Testis (tissue), 3 donors: ENCODE measurements around the gene MYBPC3. TPM values are rescaled to one million over a fixed set of nuclear protein-coding genes. Genes with fewer than 3 reads are reported as not detected.
"Not testable (repeated sequence)": the region's sequence is repeated elsewhere in the genome, so short reads cannot be mapped to it uniquely, and the experiment has no call there.

Experiments
- DNase-seq: peaks from one replicate; pipeline ENCODE4 v3.0.0-alpha.2; 2019
- H3K27ac ChIP-seq, 2 donors: fragments of 200-600 bp; sonication (generic); one replicate each; pipeline ENCODE4 v1.5.1; 2019
- H3K27me3 ChIP-seq: fragments of 200-600 bp; sonication (generic); one replicate; pipeline ENCODE4 v1.5.1; 2019
- H3K36me3 ChIP-seq: fragments of 200-600 bp; sonication (generic); one replicate; pipeline ENCODE4 v1.5.1; 2017; ENCODE audit warnings: low read depth; ENCODE audit errors: missing control alignments
- H3K4me1 ChIP-seq: fragments of 200-600 bp; sonication (generic); one replicate; pipeline ENCODE4 v1.5.1; 2019
- H3K4me3 ChIP-seq, 2 donors: fragments of 200-600 bp; sonication (generic); one replicate each; pipeline ENCODE4 v1.5.1; 2017 to 2019
- H3K9me3 ChIP-seq: fragments of 200-600 bp; sonication (generic); one replicate; pipeline ENCODE4 v1.5.1; 2017
- CTCF ChIP-seq, 3 experiments: fragments of 450-650 bp in 2 of 3; fragments of 200-600 bp in 1 of 3; sonication (generic) in 1 of 3; IDR thresholded peaks; one replicate each; pipeline ENCODE4 v1.5.1; 2016 to 2019; ENCODE audit warnings: antibody characterized with exemption in 3 of 3, mild to moderate bottlenecking in 2 of 3, moderate library complexity in 1 of 3
- POLR2A ChIP-seq: fragments of 450-650 bp; IDR thresholded peaks from one replicate; pipeline ENCODE4 v1.6.1; 2017; ENCODE audit warnings: antibody characterized with exemption, mild to moderate bottlenecking, moderate library complexity
- WGBS, 2 donors: methylation state at CpG; one replicate each; pipeline ENCODE4 v1.1.5; 2018; 5-methylcytosine and 5-hydroxymethylcytosine counted together
- intact Hi-C: fragments of 100-400 bp; cut with DNase I; formaldehyde crosslinking; loops from one replicate; pipeline ENCODE4 v1.15.1; 2023; ENCODE audit warnings: low total_unique reads
- polyA plus RNA-seq: library from polyadenylated mRNA; stranded (reverse); fragments of 350-450 nt; fragmentation: Illumina TruSeq; extraction: RNeasy Lipid Tissue Mini Kit (QIAGEN cat#74804); gene quantifications from one replicate; pipeline ENCODE4 v1.2.3, GENCODE V29; 2014; ENCODE audit warnings: low read depth, low replicate concordance; ENCODE audit not compliant: insufficient read depth
- total RNA-seq, 2 donors: library from RNA; depleted of rRNA; stranded (reverse); fragments of >200 nt; gene quantifications; one replicate each; pipeline ENCODE4 v1.2.3, GENCODE V29; 2016

Gene MYBPC3
- total and polyA plus RNA-seq, 3 donors from 2014 or later, result 0.68 to 1.7 (median 0.79) TPM

- no peak for TF ChIP-seq CTCF (IDR thresholded peaks at IDR 0.05)
- TF ChIP-seq POLR2A, result no peak
- WGBS, 2 donors, result 85 to 88% methylated on average over 33 to 34 of the region's 34 CpGs
- no peaks in the 10 kb centered on the region for H3K4me1 ChIP-seq
- H3K9me3 ChIP-seq, result no peaks in the 10 kb centered on the region
- no peaks in the 10 kb centered on the region for H3K27me3 ChIP-seq
- H3K36me3 ChIP-seq, result no peaks in the 10 kb centered on the region
- H3K4me3 ChIP-seq, result no peak overlapping the region
- intact Hi-C loops, result no loop called here
- no peak for DNase-seq
- H3K27ac ChIP-seq, result no peak overlapping the region
These were observed 15.1 kb downstream of the MYBPC3 start for GRCh38 chr11:47337229-47337924.

GRCh38 chr11:47336595-47336994 is 15.9 kb downstream of the MYBPC3 start:
- TF ChIP-seq CTCF (IDR thresholded peaks at IDR 0.05) (no peak), POLR2A (no peak)
- intact Hi-C loops, result no loop called here

GRCh38 chr11:47335733-47336132 is 16.8 kb downstream of the MYBPC3 start:
- 82 to 84% methylated on average over 5 to 9 of the region's 9 CpGs for WGBS, 2 donors

More at GRCh38 chr11:47336595-47336994, 15.9 kb downstream of the MYBPC3 start:
- H3K27ac ChIP-seq, result no peak overlapping the region
- 90 to 95% methylated on average over 4 of the region's 4 CpGs for WGBS, 2 donors
- no peaks in the 10 kb centered on the region for H3K36me3 ChIP-seq
- no peaks in the 10 kb centered on the region for H3K27me3 ChIP-seq
- H3K4me3 ChIP-seq, result no peak overlapping the region
- no peak for DNase-seq
- H3K4me1 ChIP-seq, result no peaks in the 10 kb centered on the region
- H3K9me3 ChIP-seq, result no peaks in the 10 kb centered on the region

GRCh38 chr11:47334699-47335411 is 17.6 kb downstream of the MYBPC3 start:
- DNase-seq, H3K4me3 ChIP-seq, H3K9me3 ChIP-seq, H3K36me3 ChIP-seq, H3K4me1 ChIP-seq, H3K27ac ChIP-seq, H3K27me3 ChIP-seq, intact Hi-C loops: not testable (repeated sequence)
- 94 to 100% methylated on average over 4 to 16 of the region's 16 CpGs for WGBS, 2 donors

More at GRCh38 chr11:47335733-47336132, 16.8 kb downstream of the MYBPC3 start:
- intact Hi-C loops, result no loop called here
- Histone ChIP-seq H3K4me3 (no peak overlapping the region), H3K27ac (no peak overlapping the region), H3K27me3 (no peaks in the 10 kb centered on the region), H3K4me1 (no peaks in the 10 kb centered on the region), H3K36me3 (no peaks in the 10 kb centered on the region), H3K9me3 (no peaks in the 10 kb centered on the region)
- DNase-seq, result no peak
- no peak for TF ChIP-seq POLR2A
- no peak for TF ChIP-seq CTCF (IDR thresholded peaks at IDR 0.05)

- TF ChIP-seq POLR2A (no peak), CTCF (IDR thresholded peaks at IDR 0.05) (no peak)
- 93 to 96% methylated on average over 8 of the region's 8 CpGs for WGBS, 2 donors
- Histone ChIP-seq H3K9me3 (no peaks in the 10 kb centered on the region), H3K27me3 (no peaks in the 10 kb centered on the region), H3K4me1 (no peaks in the 10 kb centered on the region), H3K36me3 (no peaks in the 10 kb centered on the region), H3K27ac (no peak overlapping the region), H3K4me3 (no peak overlapping the region)
- no peak for DNase-seq
- intact Hi-C loops, result no loop called here
These were observed 18.5 kb downstream of the MYBPC3 start for GRCh38 chr11:47333886-47334443.
